Measurements from ENCODE around the gene SLF2.
A peak's percentile ranks its signal among the peaks of the same experiment; 100 is the strongest.

The SLF2 gene

GRCh38 chr10:100890141-100890672 is 22.6 kb upstream of the SLF2 start:
- no peak for TF ChIP-seq USF1 (IDR thresholded peaks at IDR 0.05)
- no peak for TF ChIP-seq FOXM1 (IDR thresholded peaks at IDR 0.05; ENCODE audit: borderline replicate concordance, low read depth)
- TF ChIP-seq REST (IDR thresholded peaks at IDR 0.05; ENCODE audit: low read depth): no peak
- TF ChIP-seq CREB1 (IDR thresholded peaks at IDR 0.05; ENCODE audit: low read depth): no peak
- no peak for TF ChIP-seq CEBPB (IDR thresholded peaks at IDR 0.05)
- TF ChIP-seq TEAD4 (IDR thresholded peaks at IDR 0.05): no peak
- no peak for TF ChIP-seq ZBTB7A (IDR thresholded peaks at IDR 0.05; ENCODE audit: low read depth)
- TF ChIP-seq YY1 (IDR thresholded peaks at IDR 0.05; ENCODE audit: low read depth): no peak
- no peak for TF ChIP-seq EGR1 (IDR thresholded peaks at IDR 0.05)
- no peak for TF ChIP-seq NFIC (IDR thresholded peaks at IDR 0.05)

GRCh38 chr10:100890673-100891317 is 22.0 kb upstream of the SLF2 start:
- TF ChIP-seq RAD21 (IDR thresholded peaks at IDR 0.05; ENCODE audit: low read depth): no peak
- TF ChIP-seq TAF1 (IDR thresholded peaks at IDR 0.05; ENCODE audit: low read depth): no peak
- TF ChIP-seq CEBPB (IDR thresholded peaks at IDR 0.05): no peak
- no peak for TF ChIP-seq ZBTB7A (IDR thresholded peaks at IDR 0.05; ENCODE audit: low read depth)
- no peak for TF ChIP-seq TCF12 (IDR thresholded peaks at IDR 0.05; ENCODE audit: low read depth)
- no peak for TF ChIP-seq EP300 (IDR thresholded peaks at IDR 0.05; ENCODE audit: borderline replicate concordance)
- no peak for TF ChIP-seq TEAD4 (IDR thresholded peaks at IDR 0.05)
- no peak for TF ChIP-seq MAX (IDR thresholded peaks at IDR 0.05)
- TF ChIP-seq REST (IDR thresholded peaks at IDR 0.05; ENCODE audit: low read depth): no peak

GRCh38 chr10:100894033-100894432 is 18.7 kb upstream of the SLF2 start:
- TF ChIP-seq YY1 (IDR thresholded peaks at IDR 0.05; ENCODE audit: low read depth) (no peak), RAD21 (IDR thresholded peaks at IDR 0.05; ENCODE audit: low read depth) (no peak), ZBTB7A (IDR thresholded peaks at IDR 0.05; ENCODE audit: low read depth) (no peak), EGR1 (IDR thresholded peaks at IDR 0.05) (no peak), TEAD4 (IDR thresholded peaks at IDR 0.05) (no peak), USF1 (IDR thresholded peaks at IDR 0.05) (no peak), CEBPB (IDR thresholded peaks at IDR 0.05) (no peak)

- TF ChIP-seq CREB1 (IDR thresholded peaks at IDR 0.05; ENCODE audit: low read depth) (no peak), CEBPB (IDR thresholded peaks at IDR 0.05) (peak; percentile 39; the same call in 1 of the 2 replicates)
Observed at GRCh38 chr10:100894589-100895294, 18.0 kb upstream of the SLF2 start.

GRCh38 chr10:100895346-100895745 is 17.4 kb upstream of the SLF2 start:
- TF ChIP-seq RAD21 (IDR thresholded peaks at IDR 0.05; ENCODE audit: low read depth): no peak
- no peak for TF ChIP-seq YY1 (IDR thresholded peaks at IDR 0.05; ENCODE audit: low read depth)
- no peak for TF ChIP-seq NFIC (IDR thresholded peaks at IDR 0.05)
- no peak for TF ChIP-seq TCF12 (IDR thresholded peaks at IDR 0.05; ENCODE audit: low read depth)
- TF ChIP-seq EP300 (IDR thresholded peaks at IDR 0.05; ENCODE audit: borderline replicate concordance): no peak
- TF ChIP-seq MAX (IDR thresholded peaks at IDR 0.05): no peak

GRCh38 chr10:100895896-100896295 is 16.9 kb upstream of the SLF2 start:
- TF ChIP-seq CREB1 (IDR thresholded peaks at IDR 0.05; ENCODE audit: low read depth) (no peak), CEBPB (IDR thresholded peaks at IDR 0.05) (no peak), USF1 (IDR thresholded peaks at IDR 0.05) (no peak), TEAD4 (IDR thresholded peaks at IDR 0.05) (no peak), FOXM1 (IDR thresholded peaks at IDR 0.05; ENCODE audit: borderline replicate concordance, low read depth) (no peak), YY1 (IDR thresholded peaks at IDR 0.05; ENCODE audit: low read depth) (no peak), NFIC (IDR thresholded peaks at IDR 0.05) (no peak), REST (IDR thresholded peaks at IDR 0.05; ENCODE audit: low read depth) (no peak), EP300 (IDR thresholded peaks at IDR 0.05; ENCODE audit: borderline replicate concordance) (no peak), ZBTB7A (IDR thresholded peaks at IDR 0.05; ENCODE audit: low read depth) (no peak), RAD21 (IDR thresholded peaks at IDR 0.05; ENCODE audit: low read depth) (no peak), TCF12 (IDR thresholded peaks at IDR 0.05; ENCODE audit: low read depth) (no peak), TAF1 (IDR thresholded peaks at IDR 0.05; ENCODE audit: low read depth) (no peak), MAX (IDR thresholded peaks at IDR 0.05) (no peak), EGR1 (IDR thresholded peaks at IDR 0.05) (no peak)
